Germinal center (tissue), 1 donor: Measurements from ENCODE around the gene HES7.
A peak's percentile ranks its signal among the peaks of the same experiment; 100 is the strongest.

Experiments used
- DNase-seq: peaks from one replicate; pipeline ENCODE4 v3.0.0; 2012; ENCODE audit warnings: mixed read lengths, low spot score

Gene HES7

DNA sequence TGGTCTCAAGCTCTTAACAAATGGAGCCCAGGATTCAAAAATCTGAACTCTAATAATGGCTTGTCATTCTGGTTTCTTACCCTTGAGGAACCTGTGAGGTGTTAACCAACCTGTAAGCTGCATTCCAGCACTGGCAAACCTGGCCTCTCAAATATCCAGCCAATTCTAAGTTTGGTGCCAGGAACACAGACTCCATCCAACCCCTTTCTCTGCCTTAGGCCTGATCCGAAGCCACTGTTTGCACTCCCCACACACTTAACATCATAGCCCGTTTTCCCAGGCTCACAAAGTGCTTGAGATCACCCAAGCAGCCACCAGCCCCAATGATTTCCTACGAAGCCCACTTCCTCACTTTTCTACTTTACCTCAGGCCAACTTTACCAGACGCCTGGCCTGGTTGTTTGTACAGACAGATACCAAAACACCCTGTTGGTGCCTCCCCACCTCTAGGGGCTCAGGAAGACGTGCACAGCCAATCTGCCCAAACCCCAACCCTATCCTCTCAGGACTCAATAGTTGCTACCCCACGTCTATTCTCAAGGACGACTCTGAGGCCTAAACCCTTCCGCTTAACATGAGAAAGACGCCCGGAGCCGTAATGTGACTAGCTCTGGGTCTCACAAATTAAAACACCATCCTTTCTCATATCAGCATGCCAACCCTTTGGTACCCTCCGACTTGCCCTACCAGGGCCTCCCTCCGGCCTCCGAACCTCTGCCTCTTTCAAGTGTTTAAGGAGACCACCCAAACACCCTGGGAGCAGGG is 31.5 kb upstream of the HES7 start:
- no peak for DNase-seq

- DNase-seq, result no peak
Measured at GRCh38 chr17:8154608-8155155, 30.8 kb upstream of the HES7 start.

- DNase-seq, result peak; percentile 69
Measured at GRCh38 chr17:8153957-8154607, 30.2 kb upstream of the HES7 start.

DNA sequence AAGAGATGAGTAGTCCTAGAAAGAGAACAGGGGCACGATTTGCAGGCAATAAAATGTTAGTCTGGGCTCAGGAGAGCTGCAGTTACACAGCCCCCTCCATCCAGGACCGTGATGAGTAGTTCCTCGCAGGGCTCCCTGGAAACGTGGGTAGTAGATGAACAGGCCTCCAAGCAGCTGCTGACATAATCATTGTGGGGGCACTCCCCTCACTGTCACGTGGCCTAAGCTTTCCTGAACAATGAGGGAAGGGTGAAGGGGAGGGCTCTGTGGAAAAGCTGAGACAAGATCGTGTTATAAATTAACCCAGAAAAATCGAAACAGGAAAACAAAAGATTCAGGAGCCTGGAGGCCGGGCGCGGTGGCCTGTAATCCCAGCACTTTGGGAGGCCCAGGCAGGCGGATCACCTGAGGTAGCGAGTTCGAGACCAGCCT is 29.6 kb upstream of the HES7 start:
- DNase-seq, result no peak

- no peak for DNase-seq
Measured at GRCh38 chr17:8153031-8153451, 29.1 kb upstream of the HES7 start.

- DNase-seq, result peak; percentile 90
Measured at GRCh38 chr17:8152112-8152775, 28.3 kb upstream of the HES7 start, which contains the start of gene PER1. Gene PER1 (minus strand): TSS chr17:8152404. CDS start chr17:8150706, 1,698 bp downstream.

GRCh38 chr17:8151641-8152111 is 27.8 kb upstream of the HES7 start:
- DNase-seq, result peak; percentile 33

- peak; percentile 85 for DNase-seq
Measured at GRCh38 chr17:8151120-8151640, 27.3 kb upstream of the HES7 start.

- DNase-seq, result no peak
Measured at GRCh38 chr17:8150194-8151119, 26.6 kb upstream of the HES7 start.

GRCh38 chr17:8149419-8150193 is 25.7 kb upstream of the HES7 start:
- no peak for DNase-seq

DNA sequence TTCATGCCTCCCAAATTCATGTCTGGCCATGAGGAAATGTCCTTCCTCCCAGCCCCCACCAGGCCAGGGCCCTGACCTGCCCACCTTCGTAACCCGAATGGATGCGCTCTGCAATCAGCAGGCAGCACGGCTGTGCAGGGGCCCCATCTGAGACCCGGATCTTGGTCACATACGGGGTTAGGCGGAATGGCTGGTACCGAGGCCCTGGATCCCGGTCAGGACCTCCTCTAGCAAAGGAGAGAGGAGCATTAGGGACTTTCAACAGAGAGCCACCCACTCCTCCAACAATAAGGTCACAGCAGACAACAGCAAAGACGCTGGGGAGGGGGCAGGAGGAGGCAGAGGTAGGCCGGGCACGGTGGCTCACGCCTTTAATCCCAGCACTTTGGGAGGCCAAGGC is 24.7 kb upstream of the HES7 start:
- DNase-seq, result no peak

DNA sequence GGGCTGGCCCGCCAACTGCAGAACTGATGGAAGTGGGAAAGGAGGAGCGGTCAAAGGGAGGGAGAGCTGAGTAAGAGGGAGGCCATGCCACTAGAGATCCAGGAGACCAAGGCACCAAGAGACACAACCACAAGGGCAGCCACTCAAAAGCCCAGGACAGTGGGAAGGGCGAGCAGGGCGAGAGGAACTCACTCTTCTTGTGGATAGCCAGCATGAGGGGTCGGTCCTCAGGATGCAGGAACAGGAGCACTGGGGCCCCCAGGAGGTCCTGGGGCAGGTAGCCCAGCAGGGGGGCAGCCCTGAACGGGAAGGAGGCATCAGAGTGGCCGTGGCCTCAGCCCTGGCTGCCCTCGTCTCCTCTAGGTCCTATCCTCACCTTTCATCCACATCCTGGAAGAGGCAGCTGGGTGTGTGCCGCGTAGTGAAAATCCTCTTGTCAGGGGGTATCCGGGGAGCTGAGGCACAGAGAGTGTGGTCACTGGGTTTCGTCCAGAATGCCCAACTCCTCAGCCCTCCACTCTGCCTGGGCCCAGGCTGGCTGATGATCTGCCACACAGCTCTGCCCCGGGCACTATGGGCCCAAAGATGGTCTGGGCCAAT is 24.0 kb upstream of the HES7 start:
- no peak for DNase-seq

- no peak for DNase-seq
Measured at GRCh38 chr17:8147141-8147804, 23.4 kb upstream of the HES7 start.

DNA sequence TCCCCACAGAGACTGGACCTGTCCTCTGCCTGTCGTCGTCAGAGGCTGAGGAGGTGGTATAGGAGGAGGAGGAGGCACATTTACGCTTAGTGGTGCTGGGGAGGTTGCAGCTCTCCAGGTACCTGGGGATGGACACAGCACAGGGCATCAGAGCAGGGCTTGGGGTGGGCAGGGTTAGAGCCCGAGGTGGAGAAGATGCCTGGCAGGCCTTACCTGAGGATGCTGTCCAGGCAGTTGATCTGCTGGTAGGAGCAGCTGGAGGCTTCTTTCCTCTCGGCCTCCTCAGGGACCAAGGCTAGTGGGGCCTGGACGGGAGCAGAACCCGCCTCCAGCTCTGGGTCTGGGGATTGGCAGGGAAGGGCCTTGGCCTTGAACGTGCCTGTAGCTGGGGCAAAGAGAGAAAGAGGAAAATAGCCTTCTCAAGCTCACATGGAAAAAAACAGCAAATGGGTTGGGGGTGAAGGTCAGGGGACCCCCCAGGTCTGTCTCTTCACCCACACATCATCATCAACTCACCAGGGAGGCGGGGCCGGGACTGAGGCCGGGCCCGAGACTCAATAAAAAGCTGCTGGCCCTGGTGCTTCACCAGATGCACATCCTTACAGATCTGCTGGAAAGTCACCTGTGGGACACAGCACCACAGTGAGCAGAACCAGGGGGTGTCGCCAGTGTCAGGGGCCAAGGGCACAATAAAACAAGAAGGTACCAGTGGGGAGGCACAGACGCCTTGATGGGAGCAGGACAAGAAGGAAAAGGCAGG is 22.7 kb upstream of the HES7 start:
- no peak for DNase-seq

DNA sequence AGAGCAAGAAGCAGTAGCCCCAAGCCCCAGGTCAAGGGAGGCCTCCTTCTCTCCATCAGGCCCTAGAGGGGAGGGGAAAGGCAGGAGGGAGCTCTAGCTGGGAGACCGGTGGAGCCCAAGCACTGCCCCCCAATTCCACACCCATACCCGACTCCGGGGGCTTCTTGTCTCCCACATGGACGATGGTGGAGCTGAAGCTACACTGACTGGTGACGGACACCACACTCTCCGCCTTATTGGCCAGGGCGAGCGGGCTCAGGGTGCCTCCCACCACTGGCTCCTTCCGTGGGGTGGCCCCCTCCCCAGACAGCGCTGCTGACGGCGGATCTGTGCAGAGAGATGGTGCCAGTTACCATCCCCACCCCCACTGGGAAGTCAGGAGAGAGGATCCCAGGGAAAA is 21.9 kb upstream of the HES7 start:
- DNase-seq, result no peak

DNA sequence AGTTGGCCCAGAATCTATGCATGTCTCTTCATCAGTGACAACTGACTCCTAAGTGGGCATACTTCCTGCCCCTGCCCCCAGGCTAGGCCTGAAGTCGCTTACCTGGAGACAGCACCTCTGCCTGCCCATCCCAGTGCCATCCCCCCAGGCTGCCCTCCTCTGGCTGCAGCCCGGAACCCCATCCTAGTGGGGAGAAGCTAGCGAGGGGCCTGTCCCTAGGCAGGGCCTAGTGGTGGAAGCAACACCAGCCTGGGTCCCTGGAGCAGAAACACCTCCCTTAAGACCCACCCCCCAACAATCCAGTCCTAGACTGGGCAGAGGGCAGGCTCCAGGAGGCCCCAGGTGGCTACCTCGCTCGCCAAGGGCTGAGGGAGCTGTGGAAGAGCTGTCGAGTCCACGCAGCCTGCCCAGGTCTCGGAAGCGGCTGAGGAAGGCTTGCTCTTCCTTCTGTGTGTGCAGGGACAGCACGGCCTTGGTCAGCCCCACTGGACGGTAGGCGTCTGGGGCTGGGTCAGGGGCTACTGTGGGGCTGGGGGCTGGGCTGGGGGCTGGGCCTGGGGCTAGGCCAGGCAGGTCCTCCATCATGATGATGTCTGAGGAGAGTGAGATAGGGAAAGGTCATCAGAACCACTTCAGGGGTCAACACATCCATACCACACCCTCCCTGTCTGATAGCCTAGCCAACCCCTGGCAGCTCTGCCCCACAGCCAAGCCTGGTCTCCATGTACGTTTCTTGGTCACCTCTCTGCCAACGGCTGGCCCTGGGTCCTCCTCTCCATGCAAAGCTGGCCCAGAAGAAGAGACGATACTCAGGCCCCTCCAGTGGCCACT is 20.7 kb upstream of the HES7 start:
- no peak for DNase-seq

GRCh38 chr17:8143581-8144400 is 19.9 kb upstream of the HES7 start:
- no peak for DNase-seq
